Omental fat pad (tissue), 4 donors: ENCODE results near the gene GAB2. TPM values are rescaled to one million over a fixed set of nuclear protein-coding genes. Genes with fewer than 3 reads are reported as not detected.

ENCODE experiments used
- ATAC-seq: fragments of 150-250 bp; one replicate; pipeline ENCODE4 v1.9.1; 2016; ENCODE audit warnings: mild to moderate bottlenecking, moderate library complexity; ENCODE audit not compliant: low FRiP score
- DNase-seq: peaks from one replicate; pipeline ENCODE4 v3.0.0-alpha.2; 2019; ENCODE audit warnings: low spot score
- CTCF ChIP-seq, 3 donors: fragments of 450-650 bp; IDR thresholded peaks; one replicate each; pipeline ENCODE4 v1.5.1; 2016 to 2017; ENCODE audit warnings: antibody characterized with exemption in 3 of 3, mild to moderate bottlenecking in 3 of 3, moderate library complexity in 2 of 3
- total RNA-seq, 4 donors: library from RNA; depleted of rRNA; stranded (reverse); fragments of >200 nt; gene quantifications; one replicate each; pipeline ENCODE4 v1.1.0, GENCODE V29; 2016

The GAB2 gene
- total RNA-seq, 4 donors from 2014 or later, result 25.3 to 97.7 (median 36.1) TPM

- no peak for ATAC-seq
- peak; percentile 20 for DNase-seq
- TF ChIP-seq CTCF (IDR thresholded peaks at IDR 0.05), result no peak
These were observed 204.8 kb downstream of the GAB2 start for GRCh38 chr11:78212586-78213371.

DNA sequence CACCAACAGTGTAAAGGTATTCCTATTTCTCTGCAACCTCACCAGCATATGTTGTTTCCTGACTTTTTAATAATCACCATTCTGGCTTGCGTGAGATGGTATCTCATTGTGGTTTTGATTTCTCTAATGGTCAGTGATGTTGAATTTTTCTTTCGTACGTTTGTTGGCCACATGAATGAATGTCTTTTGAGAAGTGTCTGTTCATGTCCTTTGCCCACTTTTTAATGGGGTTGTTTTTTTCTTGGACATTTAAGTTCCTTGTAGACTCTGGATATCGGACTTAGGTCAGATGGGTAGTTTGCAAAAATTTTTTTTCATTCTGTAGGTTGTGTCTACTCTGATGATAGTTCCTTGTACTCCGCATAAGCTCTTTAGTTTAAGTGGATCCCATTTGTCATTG lies 206.1 kb downstream of the GAB2 start:
- DNase-seq, result no peak
- no peak for ATAC-seq
- TF ChIP-seq CTCF (IDR thresholded peaks at IDR 0.05), result no peak

DNA sequence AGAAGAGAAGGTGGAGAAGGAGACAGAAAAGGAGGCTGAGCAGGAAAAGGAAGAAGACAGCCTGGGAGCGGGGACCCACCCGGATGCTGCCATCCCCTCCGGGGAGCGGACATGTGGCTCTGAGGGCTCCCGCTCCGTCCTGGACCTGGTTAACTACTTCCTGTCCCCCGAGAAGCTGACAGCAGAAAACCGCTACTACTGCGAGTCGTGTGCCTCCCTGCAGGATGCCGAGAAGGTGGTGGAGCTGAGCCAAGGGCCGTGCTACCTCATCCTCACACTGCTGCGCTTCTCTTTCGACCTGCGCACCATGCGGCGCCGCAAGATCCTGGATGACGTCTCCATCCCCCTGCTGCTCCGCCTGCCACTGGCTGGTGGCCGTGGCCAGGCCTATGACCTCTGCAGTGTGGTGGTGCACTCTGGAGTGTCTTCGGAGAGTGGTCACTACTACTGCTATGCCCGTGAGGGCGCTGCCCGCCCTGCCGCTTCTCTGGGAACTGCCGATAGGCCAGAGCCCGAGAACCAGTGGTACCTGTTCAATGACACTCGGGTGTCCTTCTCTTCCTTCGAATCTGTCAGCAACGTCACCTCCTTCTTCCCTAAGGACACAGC lies 207.5 kb downstream of the GAB2 start:
- DNase-seq (no peak), ATAC-seq (no peak)
- no peak for TF ChIP-seq CTCF (IDR thresholded peaks at IDR 0.05)

- DNase-seq (no peak), ATAC-seq (no peak)
- no peak for TF ChIP-seq CTCF (IDR thresholded peaks at IDR 0.05)
These were observed 208.1 kb downstream of the GAB2 start for GRCh38 chr11:78209478-78209877.

DNA sequence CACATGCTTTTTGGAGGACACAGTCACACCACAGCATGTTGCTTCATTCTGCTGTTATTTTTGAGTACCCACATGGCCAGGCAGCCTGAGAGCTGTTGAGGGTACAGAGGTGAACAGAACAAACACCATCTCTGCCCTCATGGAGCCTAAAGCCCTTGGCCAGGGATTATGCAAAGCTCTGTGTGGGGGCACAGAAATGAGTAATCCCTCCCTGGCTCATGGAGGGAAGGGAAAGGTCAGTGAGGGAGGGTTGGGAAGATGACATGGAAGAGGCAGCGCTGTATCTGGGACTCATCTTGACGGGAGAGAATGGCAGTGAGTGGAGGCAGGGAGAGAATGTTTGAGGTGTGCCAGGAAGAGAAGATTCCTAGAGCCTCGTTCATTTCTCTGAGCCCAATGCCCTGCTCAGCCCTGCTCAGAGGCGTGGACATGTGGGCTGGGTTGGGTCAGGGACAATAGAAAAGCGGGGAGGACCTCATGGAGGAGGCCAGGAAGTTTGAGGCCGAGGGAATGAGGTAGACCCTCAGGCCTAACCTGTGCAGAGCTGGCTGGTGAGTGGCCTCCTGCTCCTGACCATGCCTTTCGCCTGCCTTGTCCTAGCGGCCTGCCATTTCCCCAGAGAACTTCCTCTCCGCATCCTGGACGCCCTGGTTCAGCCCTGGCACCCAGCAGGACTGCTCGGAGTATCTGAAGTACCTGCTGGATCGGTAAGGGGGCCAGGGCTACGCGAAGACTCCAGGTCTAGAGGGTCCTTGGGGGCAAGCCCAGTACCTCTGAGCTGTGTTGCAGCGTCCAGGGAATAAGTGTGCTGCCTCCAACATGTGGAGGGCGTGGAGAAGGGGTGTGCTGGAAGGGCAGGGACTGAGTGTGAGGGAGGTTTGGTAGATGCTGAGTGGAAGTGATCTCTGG lies 209.1 kb downstream of the GAB2 start:
- ATAC-seq, result peak; percentile 46
- no peak for DNase-seq
- no peak for TF ChIP-seq CTCF (IDR thresholded peaks at IDR 0.05)

DNA sequence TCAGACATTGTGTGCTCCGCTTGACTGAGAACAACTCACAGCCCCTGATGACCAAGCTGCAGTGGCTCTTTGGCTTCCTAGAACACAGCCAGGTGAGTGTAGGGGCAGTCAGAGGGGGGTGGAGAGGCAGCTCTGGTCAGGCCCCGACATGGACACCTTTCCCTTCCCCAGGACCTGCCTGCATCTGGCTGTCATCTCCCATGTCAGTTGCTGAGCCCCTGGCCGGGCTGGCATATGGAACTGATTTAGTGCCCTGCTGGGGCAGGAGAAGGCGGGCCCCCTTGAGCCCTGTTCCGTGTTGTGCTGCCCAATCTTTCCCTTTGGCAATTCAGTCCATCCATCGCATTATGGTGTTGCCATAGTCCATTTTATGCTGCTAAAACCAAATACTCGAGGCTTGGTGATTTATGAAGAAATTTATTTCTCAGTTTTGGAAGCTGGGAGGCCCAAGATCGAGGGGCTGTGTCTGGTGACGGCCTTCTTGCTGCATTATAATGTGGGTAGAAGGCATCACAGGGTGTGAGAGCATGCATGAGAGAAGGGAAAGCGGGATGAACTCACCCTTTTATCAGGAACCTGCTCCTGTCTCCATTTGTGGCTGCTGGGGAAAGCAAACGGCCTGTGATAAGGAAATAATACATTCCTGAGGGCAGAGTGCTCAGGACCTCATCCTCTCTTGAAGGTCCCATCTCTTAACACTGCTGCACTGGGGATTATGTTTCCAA lies 209.9 kb downstream of the GAB2 start:
- no peak for DNase-seq
- TF ChIP-seq CTCF (IDR thresholded peaks at IDR 0.05), result no peak
- no peak for ATAC-seq
